ENCODE measurements around the gene ZFYVE26. TPM values are rescaled to one million over a fixed set of nuclear protein-coding genes. Genes with fewer than 3 reads are reported as not detected.
"Not testable (repeated sequence)": the region's sequence is repeated elsewhere in the genome, so short reads cannot be mapped to it uniquely, and the experiment has no call there.

The ZFYVE26 gene
- total RNA-seq, 4 donors from 2014 or later = 15.9 to 21.2 (median 19.5) TPM

- WGBS = 43% methylated on average over 13 of the region's 13 CpGs
- intact Hi-C loops (cut with DNase I) = loop anchor here (10.0 kb wide), 1 partner anchor 1294 kb away; no protein-coding TSS in a partner anchor
These were observed 4.1 kb upstream of the ZFYVE26 start for GRCh38 chr14:67820428-67820971.

GRCh38 chr14:67819563-67820421 lies 3.4 kb upstream of the ZFYVE26 start, which contains the start of gene RAD51B:
RAD51B (plus strand) TSS chr14:67819779.
- H3K27me3 ChIP-seq = no peaks in the 10 kb centered on the region
- 1% methylated on average over 30 of the region's 30 CpGs for WGBS
- no peaks in the 10 kb centered on the region for H3K9me3 ChIP-seq
- H3K27ac ChIP-seq (replicated peaks in 1 of 4) = peak within 1 kb of the TSS; percentile 4 to 77 (median 56)
- no peak for TF ChIP-seq EP300 (IDR thresholded peaks at IDR 0.05)
- TF ChIP-seq POLR2AphosphoS5 (IDR thresholded peaks at IDR 0.05) = peak; percentile 53 to 73
- no peaks in the 10 kb centered on the region for H3K36me3 ChIP-seq
- peaks cover 16 to 36% (median 31%) of the 10 kb centered on the region in 4 donors for H3K4me1 ChIP-seq
- intact Hi-C loops (cut with DNase I) = loop anchor here (10.0 kb wide), 1 partner anchor 1295 kb away; no protein-coding TSS in a partner anchor
- peak; percentile 97 for DNase-seq (ENCODE audit: extremely low spot score)
- peak within 1 kb of the TSS; percentile 78 to 89 (median 83) for H3K4me3 ChIP-seq

More at GRCh38 chr14:67820428-67820971, 4.1 kb upstream of the ZFYVE26 start:
- DNase-seq (ENCODE audit: extremely low spot score) = no peak
- H3K9me3 ChIP-seq = no peaks in the 10 kb centered on the region
- H3K27me3 ChIP-seq = no peaks in the 10 kb centered on the region
- no peak for TF ChIP-seq EP300 (IDR thresholded peaks at IDR 0.05)
- no peak for TF ChIP-seq POLR2A (IDR thresholded peaks at IDR 0.05; ENCODE audit: low read depth)
- TF ChIP-seq CTCF (IDR thresholded peaks at IDR 0.05) = no peak
- no peak for TF ChIP-seq POLR2AphosphoS5 (IDR thresholded peaks at IDR 0.05)
- peaks cover 9 to 29% (median 24%) of the 10 kb centered on the region in 4 donors for H3K4me1 ChIP-seq
- H3K4me3 ChIP-seq = peak overlapping the region; percentile 78 to 89 (median 83)
- no peak overlapping the region for H3K27ac ChIP-seq (replicated peaks in 1 of 4)
- no peaks in the 10 kb centered on the region for H3K36me3 ChIP-seq

GRCh38 chr14:67818476-67818875 lies 2.1 kb upstream of the ZFYVE26 start:
- H3K27me3 ChIP-seq; H3K9me3 ChIP-seq; H3K4me3 ChIP-seq; H3K36me3 ChIP-seq; DNase-seq (ENCODE audit: extremely low spot score); intact Hi-C loops (cut with DNase I); H3K27ac ChIP-seq (replicated peaks in 1 of 4): not testable (repeated sequence)
- peaks cover 18 to 46% (median 40%) of the 10 kb centered on the region in 4 donors for H3K4me1 ChIP-seq
- 100% methylated on average over 6 of the region's 6 CpGs for WGBS

GRCh38 chr14:67817750-67818438 lies 1.5 kb upstream of the ZFYVE26 start:
- TF ChIP-seq POLR2A (IDR thresholded peaks at IDR 0.05; ENCODE audit: low read depth) (no peak), CTCF (IDR thresholded peaks at IDR 0.05) (no peak), EP300 (IDR thresholded peaks at IDR 0.05) (no peak), POLR2AphosphoS5 (IDR thresholded peaks at IDR 0.05) (no peak)
- Histone ChIP-seq H3K4me1 (peaks cover 18 to 46% (median 40%) of the 10 kb centered on the region in 4 donors), H3K36me3 (peaks cover 0 to 13% (median 6%) of the 10 kb centered on the region in 4 donors), H3K4me3 (no peak overlapping the region), H3K27ac (replicated peaks in 1 of 4) (no peak overlapping the region), H3K9me3 (no peaks in the 10 kb centered on the region), H3K27me3 (no peaks in the 10 kb centered on the region)
- 87% methylated on average over 14 of the region's 14 CpGs for WGBS
- no peak for DNase-seq (ENCODE audit: extremely low spot score)
- intact Hi-C loops (cut with DNase I) = no loop called here

- 3% methylated on average over 14 of the region's 14 CpGs for WGBS
- H3K27ac ChIP-seq (replicated peaks in 1 of 4) = peak overlapping the region; percentile 76 to 83 (median 79)
- no peak for DNase-seq (ENCODE audit: extremely low spot score)
These were observed 691 bp downstream of the ZFYVE26 start for GRCh38 chr14:67815573-67816225.

More at GRCh38 chr14:67815573-67816225, 691 bp downstream of the ZFYVE26 start:
- Histone ChIP-seq H3K9me3 (no peaks in the 10 kb centered on the region), H3K4me3 (peak overlapping the region; percentile 70 to 85 (median 74)), H3K4me1 (peaks cover 18 to 42% (median 39%) of the 10 kb centered on the region in 4 donors), H3K27me3 (no peaks in the 10 kb centered on the region), H3K36me3 (peaks cover 6 to 26% (median 17%) of the 10 kb centered on the region in 4 donors)
- TF ChIP-seq POLR2A (IDR thresholded peaks at IDR 0.05; ENCODE audit: low read depth) = no peak
- TF ChIP-seq CTCF (IDR thresholded peaks at IDR 0.05) = no peak
- no peak for TF ChIP-seq EP300 (IDR thresholded peaks at IDR 0.05)
- TF ChIP-seq POLR2AphosphoS5 (IDR thresholded peaks at IDR 0.05) = no peak
- intact Hi-C loops (cut with DNase I) = no loop called here

Measured in esophagus muscularis mucosa (tissue), 4 donors.